Measurements from ENCODE around the gene CNDP2.
"Not testable (repeated sequence)": the region's sequence is repeated elsewhere in the genome, so short reads cannot be mapped to it uniquely, and the experiment has no call there.

CNDP2 gene

GRCh38 chr18:74500774-74501173 is 4.6 kb downstream of the CNDP2 start:
- not testable (repeated sequence) for DNase-seq (ENCODE audit: low read depth)

DNA sequence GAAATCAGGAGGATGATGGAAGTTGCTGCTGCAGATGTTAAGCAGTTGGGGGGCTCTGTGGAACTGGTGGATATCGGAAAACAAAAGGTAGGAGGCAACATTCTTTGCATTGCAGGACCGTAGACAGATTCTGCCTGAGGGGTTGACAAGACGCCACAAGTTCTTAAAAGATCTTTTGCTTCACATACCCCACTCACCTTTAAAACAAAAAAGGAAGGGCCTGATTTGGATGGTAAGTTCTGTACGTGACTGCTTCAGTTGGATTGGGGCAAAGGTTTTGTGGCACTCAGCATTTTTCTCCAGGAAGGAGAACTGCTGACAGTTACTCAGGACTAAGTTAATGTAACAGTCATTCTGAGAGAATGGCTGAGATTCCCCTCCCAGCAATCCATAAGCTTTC is 5.2 kb downstream of the CNDP2 start:
- DNase-seq (ENCODE audit: low read depth): no peak

DNA sequence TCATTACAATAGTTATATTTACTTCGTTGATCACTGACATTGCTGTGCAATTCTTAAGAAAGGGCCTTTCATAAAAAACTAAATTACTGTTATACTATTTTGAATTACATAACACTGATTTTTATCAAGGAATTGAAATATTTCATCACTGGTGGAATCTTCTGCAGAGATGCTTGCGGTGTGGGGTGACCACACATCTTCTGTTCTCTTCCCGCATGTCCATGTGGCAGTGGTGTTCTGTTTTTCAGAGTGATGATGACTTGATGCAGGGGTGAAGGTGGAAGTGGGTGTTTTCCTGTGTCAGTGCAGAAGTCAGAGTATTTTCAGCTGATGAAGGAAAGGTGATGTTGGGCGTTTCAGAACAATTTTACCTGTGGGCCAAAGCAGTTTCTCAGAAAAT is 7.0 kb downstream of the CNDP2 start:
- DNase-seq (ENCODE audit: low read depth): no peak

- no peak for DNase-seq (ENCODE audit: low read depth)
These were observed 9.6 kb downstream of the CNDP2 start for GRCh38 chr18:74505776-74506175.

DNA sequence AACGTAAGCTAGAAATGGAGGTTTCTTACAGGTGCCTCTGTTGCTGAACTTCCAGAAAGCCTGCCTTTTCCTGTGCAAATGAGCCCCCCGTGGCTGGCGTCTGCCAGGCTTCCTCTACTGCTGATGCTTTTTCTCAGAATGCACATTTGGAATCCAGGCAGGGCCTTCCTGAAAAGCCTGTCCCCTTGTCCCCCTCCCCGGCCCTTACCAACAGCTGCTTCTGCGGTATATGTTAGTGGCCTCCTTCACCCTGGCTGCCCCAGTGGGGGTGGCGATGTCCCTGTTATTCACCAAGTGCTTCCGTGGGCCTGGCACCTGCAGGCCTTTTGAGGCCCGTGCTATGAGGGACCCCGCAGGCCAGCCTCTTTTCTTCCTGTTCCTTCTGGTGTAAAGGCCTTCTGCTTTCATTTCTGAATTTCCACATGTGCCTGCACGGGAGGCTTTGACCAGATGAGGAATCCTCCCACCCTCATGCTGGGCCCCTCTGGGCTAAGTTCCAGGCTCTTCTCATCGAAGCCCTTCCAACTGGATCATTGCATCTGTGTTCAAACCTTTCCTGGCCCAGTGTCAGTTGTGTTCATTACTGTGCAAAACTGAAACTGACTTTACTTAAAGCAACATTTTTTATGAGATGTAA is 10.4 kb downstream of the CNDP2 start:
- DNase-seq (ENCODE audit: low read depth): no peak

- no peak for DNase-seq (ENCODE audit: low read depth)
These were observed 11.1 kb downstream of the CNDP2 start for GRCh38 chr18:74507097-74507881.

- DNase-seq (ENCODE audit: low read depth): no peak
These were observed 11.8 kb downstream of the CNDP2 start for GRCh38 chr18:74507927-74508326.

DNA sequence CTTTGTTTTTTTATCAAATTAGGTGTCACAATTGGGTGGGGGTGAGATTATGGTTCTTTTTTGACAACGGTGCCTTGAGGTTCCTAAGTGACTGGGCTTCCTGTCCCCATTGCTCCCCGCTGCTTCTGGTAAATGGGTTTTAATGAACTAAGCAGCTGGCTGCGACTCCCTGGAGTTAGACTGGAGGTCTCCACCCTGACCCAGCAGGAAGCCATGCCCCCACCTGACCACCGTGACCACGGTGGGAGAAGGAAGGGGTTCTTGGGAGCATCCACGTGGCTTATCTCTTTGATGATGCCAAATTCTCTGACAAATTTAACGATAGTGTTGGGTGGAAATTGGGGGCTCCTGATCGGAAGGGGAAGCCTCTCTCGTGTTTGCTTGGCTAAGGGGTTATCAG is 12.2 kb downstream of the CNDP2 start:
- no peak for DNase-seq (ENCODE audit: low read depth)

DNA sequence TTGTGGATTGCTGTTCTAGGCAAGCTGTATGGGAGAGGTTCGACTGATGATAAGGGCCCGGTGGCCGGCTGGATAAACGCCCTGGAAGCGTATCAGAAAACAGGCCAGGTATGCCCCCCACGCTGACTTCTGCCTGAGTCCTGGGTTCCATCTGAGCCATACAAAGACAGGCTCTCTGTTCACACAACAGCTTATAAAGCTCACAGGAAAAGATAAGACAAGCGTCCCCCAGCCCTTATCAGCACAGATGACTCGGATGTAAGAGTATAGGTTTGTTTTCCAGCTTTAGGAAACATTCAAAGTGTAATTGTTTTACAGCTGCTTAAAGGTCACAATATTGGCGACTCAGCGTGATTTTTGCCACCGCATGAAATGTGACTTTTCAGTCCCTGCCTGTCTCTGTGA is 12.7 kb downstream of the CNDP2 start:
- no peak for DNase-seq (ENCODE audit: low read depth)

DNA sequence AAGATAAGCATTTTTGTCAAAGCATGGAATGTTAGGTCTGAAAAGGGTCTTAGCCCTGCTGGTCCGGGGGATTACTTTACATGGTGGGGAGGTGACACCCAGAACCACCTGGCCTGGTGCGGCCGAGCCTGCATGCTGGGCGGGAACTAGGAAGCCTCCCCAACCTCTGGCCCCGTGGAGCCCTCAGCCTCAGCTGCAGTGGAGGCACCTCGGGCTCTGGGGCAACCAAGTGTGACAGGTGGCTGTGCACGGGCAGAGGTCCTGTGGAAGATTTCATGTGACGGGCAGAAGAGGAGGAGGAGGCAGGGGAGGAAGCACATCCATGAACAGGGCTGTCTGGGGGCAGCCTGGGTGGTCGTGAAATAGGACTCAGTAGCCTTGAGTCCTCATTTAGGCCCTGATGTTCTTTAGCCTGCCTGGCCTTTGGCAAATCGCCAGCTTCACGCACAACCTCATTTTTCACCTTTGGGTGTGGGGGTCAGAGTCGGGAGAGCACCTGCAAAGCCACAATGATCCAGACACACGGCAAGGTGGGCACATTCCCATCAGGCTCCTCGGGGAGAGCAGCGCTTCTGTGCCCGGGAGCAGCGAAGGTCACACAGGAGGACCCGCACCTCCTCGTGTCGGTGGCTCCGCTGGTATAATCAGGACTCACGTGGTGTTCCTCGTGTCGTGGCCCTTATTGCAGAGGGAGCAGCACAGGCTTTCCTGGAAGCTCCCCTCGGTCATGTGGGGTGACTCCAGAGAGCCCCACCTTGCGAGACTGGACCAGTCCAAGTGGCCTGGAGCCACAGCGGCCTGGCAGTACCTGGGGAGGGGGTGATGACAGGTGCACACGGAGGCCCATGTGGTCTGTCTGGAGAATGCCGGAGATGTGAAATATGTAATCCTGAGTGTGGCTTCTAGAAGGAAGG is 13.9 kb downstream of the CNDP2 start:
- no peak for DNase-seq (ENCODE audit: low read depth)

DNA sequence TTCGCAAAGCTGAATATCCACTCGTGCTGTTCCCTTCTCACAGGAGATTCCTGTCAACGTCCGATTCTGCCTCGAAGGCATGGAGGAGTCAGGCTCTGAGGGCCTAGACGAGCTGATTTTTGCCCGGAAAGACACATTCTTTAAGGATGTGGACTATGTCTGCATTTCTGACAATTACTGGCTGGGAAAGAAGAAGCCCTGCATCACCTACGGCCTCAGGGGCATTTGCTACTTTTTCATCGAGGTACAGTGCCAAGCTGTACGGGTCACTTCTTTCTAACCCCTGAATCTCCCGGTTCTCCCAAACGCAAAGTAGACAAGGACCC is 14.6 kb downstream of the CNDP2 start:
- DNase-seq (ENCODE audit: low read depth): no peak

DNA sequence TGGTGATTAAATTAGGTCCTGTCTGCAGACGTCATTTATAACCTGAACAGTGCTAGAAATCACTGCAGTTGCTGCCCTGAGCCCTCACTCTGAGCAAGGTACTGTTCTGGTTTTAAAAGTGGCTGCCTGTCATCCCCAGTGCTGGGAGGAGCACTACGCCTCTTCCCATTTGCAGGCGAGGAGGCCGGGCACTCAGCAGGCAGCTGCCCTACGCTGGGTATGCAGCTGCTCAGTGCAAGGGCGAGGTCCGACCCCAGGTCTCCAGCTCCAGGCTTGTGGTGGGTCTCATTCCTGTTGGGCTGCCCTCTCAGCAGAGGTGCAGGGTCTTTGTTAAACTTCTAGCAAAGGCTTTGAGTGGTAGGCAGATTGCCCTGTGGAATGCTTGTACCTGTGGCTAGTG is 15.7 kb downstream of the CNDP2 start:
- no peak for DNase-seq (ENCODE audit: low read depth)

GRCh38 chr18:74512321-74513053 is 16.3 kb downstream of the CNDP2 start:
- DNase-seq (ENCODE audit: low read depth): no peak

- DNase-seq (ENCODE audit: low read depth): no peak
These were observed 17.2 kb downstream of the CNDP2 start for GRCh38 chr18:74513149-74513882.

GRCh38 chr18:74513883-74514205 is 17.7 kb downstream of the CNDP2 start:
- DNase-seq (ENCODE audit: low read depth): no peak

- no peak for DNase-seq (ENCODE audit: low read depth)
These were observed 18.8 kb downstream of the CNDP2 start for GRCh38 chr18:74514860-74515495.

DNA sequence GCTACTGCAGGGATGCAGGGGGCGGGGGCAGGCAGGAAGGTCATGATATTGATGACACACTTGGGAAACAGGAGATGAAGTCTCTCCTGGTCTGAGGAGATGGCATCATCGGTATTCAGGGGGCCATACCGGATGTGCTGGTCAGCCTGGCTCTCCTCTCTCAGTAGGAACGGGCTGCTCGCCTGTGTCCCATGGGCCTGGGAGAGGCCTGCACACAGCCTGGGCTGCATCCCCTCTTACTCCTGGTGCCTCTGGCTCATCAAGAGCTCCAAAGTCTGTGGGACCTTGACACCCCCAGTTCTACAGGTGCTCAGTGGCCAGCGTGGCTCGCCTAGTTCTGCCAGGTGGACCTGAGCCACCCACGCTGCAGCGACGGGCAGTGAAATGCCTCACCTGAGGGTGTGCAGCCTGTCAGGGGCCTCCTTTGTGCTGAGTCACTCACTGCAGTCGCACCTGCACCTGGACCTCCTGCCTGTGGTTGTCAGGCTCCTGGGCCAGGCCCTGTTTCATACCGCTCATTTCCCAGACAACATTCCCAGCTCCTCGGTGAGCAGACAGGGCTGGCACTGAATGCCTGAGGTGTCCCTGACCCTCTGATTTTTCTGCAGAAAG is 19.6 kb downstream of the CNDP2 start:
- DNase-seq (ENCODE audit: low read depth): no peak

- DNase-seq (ENCODE audit: low read depth): no peak
These were observed 20.4 kb downstream of the CNDP2 start for GRCh38 chr18:74516271-74517235.

- DNase-seq (ENCODE audit: low read depth): no peak
These were observed 21.1 kb downstream of the CNDP2 start for GRCh38 chr18:74517236-74517630.
